A204.1 (cell line): ENCODE results near the gene GRID1.
"Not testable (repeated sequence)": the region's sequence is repeated elsewhere in the genome, so short reads cannot be mapped to it uniquely, and the experiment has no call there.

Experiments
- FAIRE-seq: peaks from 2 replicates; lab custom pipeline; 2012; peaks lifted over from hg19 to GRCh38; lab: Jason Lieb, UNC

Gene GRID1

GRCh38 chr10:85858776-85859515 is 507.6 kb downstream of the GRID1 start:
- FAIRE-seq, result no peak

- FAIRE-seq, result no peak
Measured at GRCh38 chr10:85857791-85858190, 508.8 kb downstream of the GRID1 start.

DNA sequence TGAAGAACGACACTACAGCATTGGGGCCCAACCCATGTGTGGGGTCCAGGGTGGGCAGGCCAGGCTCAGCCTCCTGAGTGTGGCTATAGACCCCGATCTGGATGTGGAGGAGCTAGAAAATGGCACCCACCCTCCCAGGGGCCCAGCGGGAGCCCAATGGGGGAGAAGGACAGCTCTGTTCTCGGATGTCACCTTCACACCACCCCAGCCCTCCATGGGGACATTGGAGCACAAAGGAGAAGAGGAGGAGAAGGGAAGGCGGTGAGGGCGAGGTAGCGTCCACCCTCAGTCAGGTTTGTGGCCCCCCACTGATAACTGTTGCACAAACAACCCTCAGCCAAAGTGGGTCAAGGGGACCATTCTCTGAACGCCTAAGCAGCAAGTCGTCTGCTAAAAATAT is 509.3 kb downstream of the GRID1 start:
- no peak for FAIRE-seq

DNA sequence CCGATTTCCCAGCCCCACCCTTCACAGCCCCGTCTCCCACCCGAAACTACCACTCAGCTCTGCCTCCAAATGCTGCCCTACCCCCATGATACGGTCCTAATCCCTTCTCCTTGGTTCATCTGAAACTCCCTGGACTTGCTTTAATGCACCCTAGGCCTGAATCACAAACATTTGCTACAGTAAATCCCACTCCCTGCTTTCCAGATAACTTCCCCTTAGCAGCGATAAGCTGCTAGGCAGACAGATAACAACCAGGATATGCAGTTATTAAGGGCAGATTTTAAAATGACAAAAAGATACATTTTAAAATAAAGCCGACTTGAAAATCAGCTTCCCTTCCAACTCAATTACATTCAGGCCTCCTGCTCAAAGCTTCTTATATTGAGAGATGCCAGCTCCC is 514.7 kb downstream of the GRID1 start:
- FAIRE-seq, result no peak

- no peak for FAIRE-seq
Measured at GRCh38 chr10:85851325-85851724, 515.3 kb downstream of the GRID1 start.

DNA sequence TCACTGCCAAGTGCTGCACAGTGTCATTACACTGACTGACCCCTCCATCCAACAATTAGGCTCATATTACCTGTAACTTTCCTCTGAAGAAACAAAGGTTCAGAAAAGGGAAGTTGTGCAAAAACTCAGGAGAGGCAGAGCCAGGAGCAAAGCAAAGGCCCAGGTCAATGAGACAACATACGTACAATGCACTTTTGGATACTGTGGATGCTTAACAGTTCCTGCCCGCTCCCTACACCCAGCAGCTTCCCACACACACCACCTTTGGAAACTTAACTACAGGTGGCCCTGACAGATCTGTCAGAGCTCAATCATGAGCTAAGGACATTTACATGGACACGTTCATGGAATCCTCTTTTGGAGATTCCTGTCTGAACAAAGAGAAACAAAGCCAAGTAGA is 515.9 kb downstream of the GRID1 start:
- FAIRE-seq, result no peak

DNA sequence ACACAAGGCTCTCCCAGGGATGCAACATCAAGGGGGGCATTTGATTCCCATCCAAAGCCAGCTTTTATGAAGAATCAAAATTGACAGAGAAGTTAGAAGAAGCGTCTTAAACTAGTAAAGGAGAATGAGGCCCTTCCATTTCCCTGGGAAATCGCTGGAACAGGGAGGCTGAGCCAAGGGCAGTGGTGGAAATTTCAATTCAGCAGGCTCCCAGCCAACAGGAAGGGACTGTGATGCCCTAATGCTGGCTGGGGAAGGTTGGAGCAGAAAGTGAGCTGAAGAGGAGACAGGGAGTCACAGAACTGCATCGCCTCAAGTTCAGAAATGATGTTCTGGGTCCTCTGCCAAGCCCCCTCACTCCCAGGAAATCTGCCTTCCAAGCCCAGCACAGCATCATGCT is 517.3 kb downstream of the GRID1 start:
- FAIRE-seq, result no peak

DNA sequence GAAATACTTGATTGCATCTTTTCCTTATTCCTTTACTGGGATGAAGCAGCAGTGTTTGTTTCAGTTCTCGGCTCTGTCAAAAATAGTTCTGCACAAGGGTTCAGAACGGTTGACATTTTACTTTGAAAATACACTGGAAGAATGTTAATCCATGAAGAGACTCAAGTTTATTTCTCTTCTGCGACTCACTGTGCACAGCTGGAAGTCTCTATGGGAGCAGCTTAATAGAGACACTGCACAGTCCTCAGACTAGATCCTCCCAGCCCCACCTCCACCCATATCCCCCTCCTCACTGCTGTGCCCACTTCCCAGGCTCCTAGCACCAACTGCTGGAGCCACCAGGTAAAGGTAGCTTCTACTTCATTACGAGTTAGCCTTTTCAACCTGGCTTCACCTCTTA is 517.8 kb downstream of the GRID1 start:
- FAIRE-seq, result no peak

GRCh38 chr10:85847085-85847484 is 519.5 kb downstream of the GRID1 start:
- no peak for FAIRE-seq

GRCh38 chr10:85838660-85839059 is 527.9 kb downstream of the GRID1 start:
- FAIRE-seq, result not testable (repeated sequence)

GRCh38 chr10:85832988-85833387 is 533.6 kb downstream of the GRID1 start:
- no peak for FAIRE-seq

GRCh38 chr10:85831422-85831821 is 535.2 kb downstream of the GRID1 start:
- no peak for FAIRE-seq

- FAIRE-seq, result no peak
Measured at GRCh38 chr10:85826377-85826776, 540.2 kb downstream of the GRID1 start.

DNA sequence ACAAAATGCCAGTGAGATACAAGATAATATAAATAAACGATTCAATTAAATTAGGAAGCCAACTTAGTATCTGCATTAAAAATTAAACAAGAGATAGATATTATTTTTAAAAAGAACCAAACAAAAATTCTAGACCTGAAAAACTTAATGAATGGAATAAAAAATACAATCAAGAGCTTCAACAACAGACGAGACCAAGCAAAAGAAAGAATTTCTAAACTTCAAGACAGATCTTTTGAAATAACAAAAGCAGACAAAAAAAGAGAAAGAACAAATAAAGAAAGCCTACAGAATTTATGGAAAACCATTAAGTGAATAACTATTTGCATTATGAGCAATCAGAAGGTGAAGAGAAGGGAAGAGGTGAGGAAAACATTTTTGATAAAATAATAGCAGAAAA is 555.2 kb downstream of the GRID1 start:
- FAIRE-seq, result no peak

- no peak for FAIRE-seq
Measured at GRCh38 chr10:85810674-85811073, 555.9 kb downstream of the GRID1 start.

- no peak for FAIRE-seq
Measured at GRCh38 chr10:85795460-85795859, 571.1 kb downstream of the GRID1 start.

DNA sequence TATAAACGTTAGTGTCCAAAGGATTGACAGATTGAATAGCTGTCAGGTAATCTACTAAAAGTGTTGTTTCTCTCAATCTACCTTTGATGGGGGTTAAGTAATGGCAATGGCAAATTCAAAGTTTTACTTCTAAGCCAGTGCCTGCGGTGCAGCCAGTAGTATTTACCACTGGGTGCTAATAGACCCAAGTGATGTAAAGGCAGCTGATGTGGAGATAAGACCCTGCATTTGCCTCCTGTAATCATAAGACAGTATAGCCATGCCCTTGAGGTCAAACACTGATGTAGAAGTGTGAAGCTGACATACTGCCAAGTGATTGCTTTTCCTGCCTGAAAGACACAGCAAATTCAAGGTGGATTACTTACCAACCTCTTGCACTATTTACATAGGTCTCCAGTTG is 572.0 kb downstream of the GRID1 start:
- FAIRE-seq, result no peak

GRCh38 chr10:85792533-85792858 is 574.1 kb downstream of the GRID1 start:
- FAIRE-seq, result no peak

- no peak for FAIRE-seq
Measured at GRCh38 chr10:85791818-85792532, 574.6 kb downstream of the GRID1 start.

GRCh38 chr10:85789982-85790789 is 576.4 kb downstream of the GRID1 start:
- FAIRE-seq, result no peak

DNA sequence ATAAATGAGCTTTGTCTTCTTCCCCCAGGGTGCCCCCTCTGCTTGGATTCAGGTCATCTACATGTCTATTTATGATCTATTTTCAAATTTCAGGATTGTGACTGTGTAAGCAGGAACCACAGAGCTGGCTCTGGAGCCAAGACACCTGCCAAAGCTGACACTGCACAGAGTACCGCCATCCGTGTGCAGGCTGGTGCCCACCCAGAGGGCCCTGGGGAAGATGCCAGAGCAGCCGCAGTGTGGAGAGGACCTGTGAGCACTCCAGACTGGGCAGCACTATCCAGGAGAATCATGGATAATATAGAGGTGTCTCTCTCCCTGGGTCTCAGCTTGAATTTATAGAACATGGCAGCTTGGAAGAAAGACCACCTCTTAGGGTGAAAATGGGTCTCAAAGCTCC is 577.5 kb downstream of the GRID1 start:
- FAIRE-seq, result no peak

GRCh38 chr10:85788570-85788969 is 578.0 kb downstream of the GRID1 start:
- no peak for FAIRE-seq

DNA sequence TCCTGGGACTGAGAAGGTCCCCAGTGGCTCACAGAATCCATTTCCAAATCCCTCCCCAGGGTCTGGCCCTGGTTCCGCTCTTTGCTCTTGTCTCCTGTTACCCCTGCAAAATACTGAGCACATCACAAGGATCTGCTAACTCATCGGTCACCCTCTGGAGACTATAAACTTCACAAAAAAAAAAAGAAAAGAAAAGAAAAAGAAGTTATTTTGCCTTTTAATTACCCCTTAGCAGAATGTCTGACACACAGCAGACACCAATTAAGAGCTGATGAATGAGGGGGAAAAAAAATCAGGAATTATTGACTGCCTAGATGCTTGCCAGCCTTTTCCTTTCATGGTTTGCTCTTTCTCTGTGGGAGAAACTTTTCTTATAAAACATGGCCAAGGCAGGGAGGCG is 578.7 kb downstream of the GRID1 start:
- no peak for FAIRE-seq
